Testis (tissue), 3 donors: Measurements from ENCODE around the gene SLC15A4. TPM values are rescaled to one million over a fixed set of nuclear protein-coding genes. Genes with fewer than 3 reads are reported as not detected.

Experiments
- DNase-seq: peaks from one replicate; pipeline ENCODE4 v3.0.0-alpha.2; 2019
- H3K27ac ChIP-seq, 2 donors: fragments of 200-600 bp; sonication (generic); one replicate each; pipeline ENCODE4 v1.5.1; 2019
- H3K27me3 ChIP-seq: fragments of 200-600 bp; sonication (generic); one replicate; pipeline ENCODE4 v1.5.1; 2019
- H3K36me3 ChIP-seq: fragments of 200-600 bp; sonication (generic); one replicate; pipeline ENCODE4 v1.5.1; 2017; ENCODE audit warnings: low read depth; ENCODE audit errors: missing control alignments
- H3K4me1 ChIP-seq: fragments of 200-600 bp; sonication (generic); one replicate; pipeline ENCODE4 v1.5.1; 2019
- H3K4me3 ChIP-seq, 2 donors: fragments of 200-600 bp; sonication (generic); one replicate each; pipeline ENCODE4 v1.5.1; 2017 to 2019
- H3K9me3 ChIP-seq: fragments of 200-600 bp; sonication (generic); one replicate; pipeline ENCODE4 v1.5.1; 2017
- CTCF ChIP-seq, 3 experiments: fragments of 450-650 bp in 2 of 3; fragments of 200-600 bp in 1 of 3; sonication (generic) in 1 of 3; IDR thresholded peaks; one replicate each; pipeline ENCODE4 v1.5.1; 2016 to 2019; ENCODE audit warnings: antibody characterized with exemption in 3 of 3, mild to moderate bottlenecking in 2 of 3, moderate library complexity in 1 of 3
- POLR2A ChIP-seq: fragments of 450-650 bp; IDR thresholded peaks from one replicate; pipeline ENCODE4 v1.6.1; 2017; ENCODE audit warnings: antibody characterized with exemption, mild to moderate bottlenecking, moderate library complexity
- whole genome bisulfite sequencing, 2 donors: methylation state at CpG; one replicate each; pipeline ENCODE4 v1.1.5; 2018; 5-methylcytosine and 5-hydroxymethylcytosine counted together
- intact Hi-C: fragments of 100-400 bp; cut with DNase I; formaldehyde crosslinking; loops from one replicate; pipeline ENCODE4 v1.15.1; 2023; ENCODE audit warnings: low total_unique reads
- polyA plus RNA-seq: library from polyadenylated mRNA; stranded (reverse); fragments of 350-450 nt; fragmentation: Illumina TruSeq; extraction: RNeasy Lipid Tissue Mini Kit (QIAGEN cat#74804); gene quantifications from one replicate; pipeline ENCODE4 v1.2.3, GENCODE V29; 2014; ENCODE audit warnings: low read depth, low replicate concordance; ENCODE audit not compliant: insufficient read depth
- total RNA-seq, 2 donors: library from RNA; depleted of rRNA; stranded (reverse); fragments of >200 nt; gene quantifications; one replicate each; pipeline ENCODE4 v1.2.3, GENCODE V29; 2016

The SLC15A4 gene
- total and polyA plus RNA-seq, 3 donors from 2014 or later, result 59.7 to 83.7 (median 81.3) TPM

- DNase-seq, result no peak
These were observed 7.7 kb downstream of the SLC15A4 start for GRCh38 chr12:128815779-128816642.

GRCh38 chr12:128814411-128815261 lies 9.1 kb downstream of the SLC15A4 start:
- Histone ChIP-seq H3K4me1 (peaks cover 30% of the 10 kb centered on the region), H3K27ac (no peak overlapping the region), H3K27me3 (no peaks in the 10 kb centered on the region), H3K36me3 (no peaks in the 10 kb centered on the region), H3K9me3 (no peaks in the 10 kb centered on the region), H3K4me3 (no peak overlapping the region)
- 88 to 92% methylated on average over 25 of the region's 25 CpGs for WGBS, 2 donors
- no peak for DNase-seq
- intact Hi-C loops, result no loop called here
- no peak for TF ChIP-seq CTCF (IDR thresholded peaks at IDR 0.05)
- no peak for TF ChIP-seq POLR2A

More at GRCh38 chr12:128815779-128816642, 7.7 kb downstream of the SLC15A4 start:
- H3K27ac ChIP-seq, result no peak overlapping the region
- H3K4me3 ChIP-seq, result no peak overlapping the region
- H3K9me3 ChIP-seq, result no peaks in the 10 kb centered on the region
- no peaks in the 10 kb centered on the region for H3K36me3 ChIP-seq
- TF ChIP-seq CTCF (IDR thresholded peaks at IDR 0.05) (no peak), POLR2A (no peak)
- 74 to 76% methylated on average over 7 of the region's 7 CpGs for WGBS, 2 donors
- H3K27me3 ChIP-seq, result no peaks in the 10 kb centered on the region
- intact Hi-C loops, result no loop called here
- peaks cover 21% of the 10 kb centered on the region for H3K4me1 ChIP-seq

GRCh38 chr12:128813883-128814282 lies 9.9 kb downstream of the SLC15A4 start:
- H3K36me3 ChIP-seq, result no peaks in the 10 kb centered on the region
- 73 to 79% methylated on average over 9 to 10 of the region's 10 CpGs for WGBS, 2 donors
- intact Hi-C loops, result no loop called here
- no peak for DNase-seq
- TF ChIP-seq POLR2A (no peak), CTCF (IDR thresholded peaks at IDR 0.05) (no peak)
- no peaks in the 10 kb centered on the region for H3K27me3 ChIP-seq
- no peak overlapping the region for H3K27ac ChIP-seq
- H3K4me3 ChIP-seq, result no peak overlapping the region
- peaks cover 30% of the 10 kb centered on the region for H3K4me1 ChIP-seq
- H3K9me3 ChIP-seq, result no peaks in the 10 kb centered on the region

- H3K9me3 ChIP-seq, result no peaks in the 10 kb centered on the region
- TF ChIP-seq CTCF (IDR thresholded peaks at IDR 0.05) (no peak), POLR2A (no peak)
- peaks cover 28% of the 10 kb centered on the region for H3K4me1 ChIP-seq
- intact Hi-C loops, result no loop called here
- 89 to 92% methylated on average over 10 of the region's 10 CpGs for WGBS, 2 donors
- DNase-seq, result no peak
- H3K27me3 ChIP-seq, result no peaks in the 10 kb centered on the region
- no peaks in the 10 kb centered on the region for H3K36me3 ChIP-seq
- H3K4me3 ChIP-seq, result no peak overlapping the region
- no peak overlapping the region for H3K27ac ChIP-seq
These were observed 10.4 kb downstream of the SLC15A4 start for GRCh38 chr12:128813392-128813791.
